Hepatic stellate cell (primary cell): ENCODE data around the gene CD82.
A peak's percentile ranks its signal among the peaks of the same experiment; 100 is the strongest.

ENCODE experiments used
- DNase-seq: peaks from one replicate; pipeline ENCODE4 v3.0.0; 2011; ENCODE audit warnings: low spot score

The CD82 gene

DNA sequence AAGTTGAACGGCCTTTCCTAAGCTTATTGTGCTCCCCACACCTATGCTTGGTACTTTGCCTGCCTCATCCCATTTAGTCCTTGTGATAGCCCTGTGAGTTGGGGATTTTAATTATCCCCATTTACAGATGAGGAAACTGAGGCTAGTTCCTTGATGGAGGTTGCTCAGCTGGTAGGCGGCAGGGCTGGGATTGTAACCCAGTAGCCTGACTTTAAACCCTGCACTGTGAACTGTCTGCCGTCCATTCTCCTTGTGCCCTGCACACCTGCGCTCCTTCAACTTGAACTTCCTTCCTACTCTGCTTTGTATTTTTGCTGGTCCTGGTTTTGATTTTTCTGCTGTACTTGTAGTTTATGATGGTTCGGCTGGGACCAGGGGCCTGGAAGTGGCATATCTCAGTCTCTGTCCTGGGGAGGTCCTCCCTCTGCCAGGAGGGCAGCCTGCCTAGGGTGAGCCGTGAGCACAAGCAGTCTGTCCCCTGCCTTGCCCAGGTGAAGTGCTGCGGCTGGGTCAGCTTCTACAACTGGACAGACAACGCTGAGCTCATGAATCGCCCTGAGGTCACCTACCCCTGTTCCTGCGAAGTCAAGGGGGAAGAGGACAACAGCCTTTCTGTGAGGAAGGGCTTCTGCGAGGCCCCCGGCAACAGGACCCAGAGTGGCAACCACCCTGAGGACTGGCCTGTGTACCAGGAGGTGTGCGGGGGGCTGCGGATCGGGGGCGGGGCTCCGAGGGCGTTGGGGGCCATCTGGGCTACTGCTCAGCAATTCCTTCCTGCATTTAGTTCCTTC lies 52.4 kb downstream of the CD82 start:
- no peak for DNase-seq

DNA sequence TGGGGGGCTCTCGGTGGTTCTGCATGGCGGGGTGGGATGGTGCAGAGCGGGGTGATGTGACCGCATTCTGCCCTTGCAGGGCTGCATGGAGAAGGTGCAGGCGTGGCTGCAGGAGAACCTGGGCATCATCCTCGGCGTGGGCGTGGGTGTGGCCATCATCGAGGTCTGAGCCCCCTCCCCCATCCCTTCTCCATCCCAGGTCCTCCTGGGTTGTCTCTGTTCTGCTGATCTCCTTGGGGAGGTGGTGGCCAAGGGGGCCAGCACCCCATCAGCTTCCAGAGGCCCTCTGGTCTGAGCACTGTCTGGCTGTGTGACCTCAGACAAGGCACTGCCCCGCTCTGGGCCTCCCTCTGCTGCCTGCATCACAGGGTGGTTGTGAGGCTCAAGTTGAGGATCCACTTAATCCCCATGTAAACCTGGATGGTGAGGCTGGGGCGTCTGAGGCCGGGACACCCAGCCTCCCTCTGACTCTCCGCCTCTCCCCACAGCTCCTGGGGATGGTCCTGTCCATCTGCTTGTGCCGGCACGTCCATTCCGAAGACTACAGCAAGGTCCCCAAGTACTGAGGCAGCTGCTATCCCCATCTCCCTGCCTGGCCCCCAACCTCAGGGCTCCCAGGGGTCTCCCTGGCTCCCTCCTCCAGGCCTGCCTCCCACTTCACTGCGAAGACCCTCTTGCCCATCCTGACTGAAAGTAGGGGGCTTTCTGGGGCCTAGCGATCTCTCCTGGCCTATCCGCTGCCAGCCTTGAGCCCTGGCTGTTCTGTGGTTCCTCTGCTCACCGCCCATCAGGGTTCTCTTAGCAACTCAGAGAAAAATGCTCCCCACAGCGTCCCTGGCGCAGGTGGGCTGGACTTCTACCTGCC lies 53.3 kb downstream of the CD82 start:
- no peak for DNase-seq

DNA sequence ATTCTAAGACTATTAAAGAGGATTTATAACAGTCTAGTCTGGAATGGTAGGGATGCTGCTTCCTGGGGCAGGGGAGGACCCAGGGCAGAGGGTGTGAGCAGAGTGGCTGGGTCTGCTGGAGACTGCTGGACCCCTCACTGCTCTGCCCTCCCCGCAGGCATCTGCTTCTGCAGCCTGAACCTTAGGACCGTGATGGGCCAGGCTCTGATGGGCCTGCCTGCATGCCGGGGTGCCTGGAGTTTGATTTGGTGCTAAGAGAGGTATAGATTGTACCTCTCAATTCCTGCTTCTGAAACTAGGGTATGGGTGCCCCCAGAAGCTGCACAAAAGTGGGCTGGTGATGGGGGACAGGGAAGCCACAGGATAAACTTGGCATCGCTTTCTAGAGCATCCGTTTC lies 54.9 kb downstream of the CD82 start:
- no peak for DNase-seq

DNA sequence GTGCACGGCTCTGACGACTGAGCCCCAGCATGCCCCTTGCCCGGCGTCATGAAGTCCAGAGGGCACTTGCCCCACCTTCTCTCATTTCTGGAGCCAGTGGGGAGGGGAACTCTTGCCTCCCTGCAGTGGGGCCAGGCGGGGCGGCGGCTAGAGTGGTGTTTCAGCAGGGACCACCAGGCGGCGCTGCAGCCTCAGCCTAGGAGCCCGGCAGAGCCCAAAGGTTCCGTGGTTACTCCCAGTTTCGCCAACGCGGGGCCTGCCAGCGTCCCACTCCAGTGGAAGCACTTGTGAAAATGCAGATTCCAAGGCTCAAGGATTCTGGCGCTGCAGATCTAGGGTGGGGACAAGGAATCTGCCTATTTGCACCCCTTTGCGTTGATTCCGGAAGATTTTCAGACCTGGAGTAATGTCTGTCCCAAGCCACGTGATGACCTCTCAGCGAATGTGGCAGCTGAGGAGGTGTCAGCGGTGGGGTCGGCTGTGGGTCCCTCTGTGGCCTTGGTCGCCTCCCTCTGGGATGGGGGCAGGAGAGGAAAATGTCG lies 55.7 kb downstream of the CD82 start:
- peak; percentile 84 for DNase-seq

DNA sequence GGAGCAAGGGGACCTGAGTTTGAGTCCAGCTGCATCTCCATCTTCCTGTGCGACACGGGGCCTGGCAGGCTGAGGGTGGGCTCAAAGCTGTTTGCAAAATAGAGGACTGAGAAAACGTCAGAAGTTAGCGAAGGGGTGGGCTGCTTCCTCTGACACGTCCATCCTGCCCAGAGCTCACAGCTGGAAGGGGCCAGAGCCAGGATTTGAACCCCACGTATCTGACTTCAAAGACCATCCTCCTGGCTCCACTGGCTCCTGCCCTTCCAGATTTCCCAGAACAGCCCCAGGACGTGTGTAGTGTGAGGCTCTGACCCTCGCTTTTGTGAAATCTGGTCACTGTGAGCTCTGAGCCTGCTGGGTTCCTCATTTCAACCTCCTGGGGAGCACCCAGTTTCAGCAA lies 56.3 kb downstream of the CD82 start:
- no peak for DNase-seq

DNA sequence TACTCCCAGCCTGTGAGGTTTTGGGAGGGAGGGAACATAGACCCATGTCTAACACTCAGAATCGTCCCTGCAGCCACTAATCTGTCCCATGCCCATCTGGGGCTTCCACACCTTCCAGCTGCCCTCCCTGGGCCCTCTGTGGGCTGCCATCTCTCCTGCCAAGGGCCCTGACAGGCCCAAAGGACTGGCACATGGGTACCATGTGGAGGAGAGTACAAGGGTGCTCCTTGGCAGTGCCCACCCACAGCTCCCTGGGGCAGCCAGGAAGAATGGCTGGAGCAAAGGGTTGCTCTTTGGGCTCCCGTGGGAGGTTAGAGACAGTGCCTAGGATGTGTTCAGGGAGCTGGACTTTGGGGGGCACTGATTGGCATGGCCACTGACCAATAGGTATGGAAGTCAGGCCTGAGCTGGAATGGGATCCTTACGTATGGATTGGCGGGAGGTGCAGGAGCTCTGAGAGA lies 56.8 kb downstream of the CD82 start:
- no peak for DNase-seq

DNA sequence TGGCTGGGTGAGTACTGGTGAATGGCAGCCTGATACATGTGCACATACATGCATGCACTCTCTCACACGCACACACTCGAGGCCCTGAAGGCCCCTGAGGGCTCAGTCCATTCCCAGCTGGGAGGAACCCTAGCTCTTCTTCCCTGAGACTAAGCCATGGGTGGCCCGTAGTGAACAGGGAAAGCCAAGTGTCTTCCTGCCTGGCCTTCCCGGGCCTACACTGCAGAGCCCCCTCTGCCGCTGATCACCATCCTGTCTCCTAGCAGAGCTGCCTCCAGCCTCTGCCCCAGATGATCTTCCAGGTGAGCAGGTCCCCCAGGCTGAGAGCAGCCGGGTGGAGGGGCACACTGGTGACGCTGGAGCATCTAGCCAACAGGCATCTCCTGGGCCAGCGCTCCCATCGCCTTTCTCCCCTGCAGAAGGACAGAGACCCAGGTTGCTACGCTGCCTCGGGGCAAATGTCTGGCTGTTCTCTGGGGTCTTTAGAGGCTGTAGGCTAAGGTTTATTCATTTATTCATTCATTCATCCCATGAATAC lies 57.3 kb downstream of the CD82 start:
- DNase-seq, result no peak

DNA sequence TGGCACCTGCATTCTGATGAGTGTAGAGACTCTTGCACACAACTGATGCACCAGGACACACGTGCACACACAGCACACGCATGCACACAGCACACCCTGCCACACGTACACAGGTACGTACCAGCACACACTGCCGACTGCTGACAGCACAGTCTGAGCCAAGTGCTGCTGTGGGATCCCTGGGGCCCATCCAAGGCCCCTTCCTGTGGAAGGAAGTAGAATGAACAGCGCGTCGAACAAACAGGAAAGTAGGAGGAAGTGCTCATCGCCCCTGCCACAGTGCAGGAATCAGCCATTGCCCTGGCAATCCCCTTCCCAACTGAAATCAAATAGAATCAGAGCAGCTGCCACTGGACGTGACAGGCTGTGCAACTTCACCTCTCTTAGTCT lies 57.9 kb downstream of the CD82 start:
- no peak for DNase-seq

DNA sequence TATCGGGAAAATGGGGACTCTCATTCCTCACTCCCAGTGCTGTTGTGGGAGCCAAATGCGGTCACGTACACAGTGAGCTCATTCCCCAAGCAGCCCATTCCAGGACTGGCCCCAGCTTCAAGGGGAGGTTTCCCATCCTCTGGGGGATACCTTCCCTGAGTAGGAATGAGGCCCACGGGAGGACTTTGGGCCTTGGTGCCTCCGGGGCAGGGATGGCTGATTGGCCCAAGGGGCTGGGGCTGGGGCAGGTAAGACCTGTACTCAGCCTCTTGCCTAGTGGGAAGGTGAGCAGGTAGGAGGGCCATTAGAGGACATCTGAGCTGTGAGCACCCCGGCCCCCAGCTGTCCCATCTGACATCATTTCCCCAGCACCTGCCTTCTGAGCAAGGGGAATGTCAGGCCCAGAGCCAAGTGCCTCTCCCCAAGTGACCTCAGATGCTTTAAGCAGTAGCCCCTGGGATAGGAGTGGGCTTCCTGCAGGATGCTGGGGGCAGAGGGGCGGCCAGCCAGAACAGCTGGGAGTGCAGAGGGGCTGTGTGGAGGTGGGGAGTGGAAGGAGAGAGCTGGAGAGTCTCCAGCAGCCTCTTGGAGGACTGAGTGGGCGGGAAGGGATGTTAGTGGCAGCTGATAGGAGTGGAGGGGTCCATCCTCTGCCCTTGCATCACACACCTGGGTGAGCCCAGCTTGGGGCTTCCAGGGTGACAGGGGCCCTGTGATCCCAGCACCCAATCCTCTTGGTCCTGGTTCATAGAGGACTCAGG lies 58.4 kb downstream of the CD82 start:
- DNase-seq, result peak; percentile 2

DNA sequence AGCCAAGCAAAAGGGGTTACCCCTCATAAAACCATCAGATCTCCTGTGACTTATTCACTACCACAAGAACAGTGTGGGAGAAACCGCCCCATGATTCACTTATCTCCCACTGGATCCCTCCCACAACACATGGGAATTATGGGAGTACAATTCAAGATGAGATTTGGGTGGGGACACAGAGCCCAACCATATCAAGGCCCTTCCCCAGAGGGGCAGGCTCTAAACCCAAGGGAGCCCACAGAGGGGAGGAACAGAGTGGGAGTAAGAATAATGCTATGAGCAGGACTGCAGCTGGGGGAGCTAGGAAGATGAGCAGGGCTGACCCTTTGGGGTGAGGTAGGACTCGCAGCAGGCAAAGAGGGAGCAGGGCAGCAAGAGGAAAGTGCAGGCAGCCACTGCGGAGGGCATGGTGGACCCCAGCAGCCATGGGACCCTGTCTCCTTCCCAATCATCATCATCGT lies 59.3 kb downstream of the CD82 start:
- peak; percentile 1 for DNase-seq

DNA sequence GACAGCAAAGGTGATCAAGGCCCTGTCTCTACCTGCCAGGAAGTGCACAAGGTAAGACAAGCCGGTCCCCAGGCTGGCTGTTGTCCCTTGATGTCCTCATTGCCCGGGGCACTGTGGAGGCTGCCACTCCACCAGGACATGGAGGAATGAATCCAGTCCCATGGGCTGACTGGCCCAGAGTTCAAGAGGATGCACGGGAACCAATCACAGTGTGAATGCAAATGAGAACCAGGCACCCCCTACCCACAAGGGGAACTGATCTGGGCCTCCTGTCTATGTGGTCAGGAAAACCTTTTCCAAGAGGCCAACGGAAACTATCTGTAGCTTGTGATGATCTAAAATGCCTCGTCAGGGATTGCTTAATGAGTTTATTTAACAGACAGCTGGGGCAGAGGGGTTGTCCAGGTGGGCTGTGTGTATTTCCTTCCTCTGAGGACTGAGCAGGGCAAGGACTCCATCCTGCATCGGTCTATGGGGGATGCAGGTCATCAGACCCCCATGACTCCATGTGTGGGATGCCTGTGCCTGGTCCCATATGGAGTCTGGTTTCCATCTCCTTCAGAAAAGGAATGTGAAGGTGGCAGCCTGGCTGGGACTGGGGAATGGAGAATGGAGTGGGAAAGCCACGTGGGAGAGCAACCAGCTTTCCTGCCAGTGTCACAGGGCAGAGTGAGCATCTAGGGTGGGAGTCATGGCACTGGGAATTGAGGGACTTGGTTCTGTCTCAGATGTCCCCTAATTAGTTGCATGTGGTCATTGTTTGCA lies 60.5 kb downstream of the CD82 start:
- peak; percentile 1 for DNase-seq

DNA sequence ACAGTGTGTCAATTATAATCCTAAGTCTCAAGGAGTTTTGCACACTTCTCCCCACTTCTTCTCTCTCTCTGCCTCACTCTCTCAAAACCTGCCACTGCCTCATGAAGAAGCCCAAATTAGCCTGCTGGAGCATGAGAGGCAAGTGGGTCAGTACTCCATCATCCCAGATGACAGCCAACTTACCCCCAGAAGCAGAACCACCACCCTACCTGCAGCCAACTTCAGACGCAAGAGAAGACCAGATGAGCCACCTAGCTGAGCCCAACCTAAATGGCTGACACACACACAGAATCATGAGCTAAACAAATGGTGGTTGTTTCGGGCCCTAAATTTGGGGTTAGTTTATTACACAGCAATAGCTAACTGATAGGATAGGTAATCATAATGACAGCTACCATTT lies 61.2 kb downstream of the CD82 start:
- no peak for DNase-seq

DNA sequence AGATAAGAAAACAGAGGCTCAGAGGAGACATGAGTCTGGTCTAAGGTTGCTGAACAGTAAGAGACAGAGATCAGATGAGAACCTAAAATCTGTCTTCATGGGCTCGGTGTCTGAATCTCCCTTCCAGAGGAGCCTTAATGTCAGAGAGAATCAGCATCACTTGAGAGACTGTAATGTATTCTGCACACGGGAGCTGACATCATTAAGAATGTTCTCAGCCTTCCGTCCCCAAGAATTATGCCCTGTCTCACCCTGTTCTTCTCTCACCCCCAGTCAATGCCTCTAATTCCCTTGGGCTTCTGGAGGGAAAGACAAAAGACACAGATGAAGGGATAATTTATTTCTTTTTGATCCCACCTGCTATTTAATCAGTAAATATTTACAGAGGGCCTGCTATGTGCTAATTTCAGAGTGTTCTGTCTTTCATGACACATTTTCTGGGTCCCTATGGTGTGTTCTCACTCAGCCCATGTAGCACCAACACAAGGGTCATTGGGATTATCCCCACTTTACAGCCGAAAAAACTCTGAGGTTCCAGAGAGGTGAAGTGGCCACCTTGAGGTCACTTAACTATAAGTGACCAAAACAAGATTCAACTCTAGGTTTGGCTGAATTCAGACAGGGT lies 61.8 kb downstream of the CD82 start:
- no peak for DNase-seq

DNA sequence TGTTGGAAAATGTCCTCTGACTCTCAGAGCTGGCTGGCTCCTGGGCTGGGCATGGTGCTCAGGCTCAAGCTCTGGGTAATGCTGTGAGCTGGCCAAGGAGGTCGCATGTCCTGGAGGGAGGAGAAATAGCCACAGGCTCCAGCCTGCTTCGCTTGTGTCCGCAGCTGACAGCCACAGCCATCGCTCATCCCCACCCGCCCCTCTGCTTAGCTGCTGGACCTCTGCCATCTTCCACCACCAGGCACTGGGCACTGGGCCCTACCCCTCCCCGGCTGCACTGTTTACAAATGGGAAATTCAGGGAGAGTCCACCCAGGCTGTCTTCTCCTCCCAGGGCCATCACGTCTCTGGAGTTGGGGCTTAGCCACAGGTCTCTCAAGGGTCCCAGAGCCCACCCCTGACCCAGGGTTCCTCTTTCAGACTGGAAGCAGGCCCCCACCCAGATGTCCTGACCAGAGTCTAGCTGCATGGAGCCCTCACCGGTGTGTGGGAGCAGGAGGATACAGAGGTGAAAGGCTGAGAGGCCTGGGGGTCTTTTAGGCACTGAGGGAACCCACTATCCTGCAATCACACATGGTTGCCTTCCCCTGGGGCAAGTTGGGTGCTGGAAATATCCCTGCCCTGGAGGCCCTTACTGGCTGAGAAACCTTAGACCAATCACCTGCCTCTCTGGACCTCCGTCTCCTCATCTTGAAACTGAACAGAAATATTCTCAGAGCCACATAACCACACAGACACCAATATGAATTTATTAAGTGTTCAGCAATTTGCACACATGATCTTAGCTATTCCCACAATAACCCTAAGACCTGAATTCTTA lies 62.7 kb downstream of the CD82 start:
- no peak for DNase-seq

DNA sequence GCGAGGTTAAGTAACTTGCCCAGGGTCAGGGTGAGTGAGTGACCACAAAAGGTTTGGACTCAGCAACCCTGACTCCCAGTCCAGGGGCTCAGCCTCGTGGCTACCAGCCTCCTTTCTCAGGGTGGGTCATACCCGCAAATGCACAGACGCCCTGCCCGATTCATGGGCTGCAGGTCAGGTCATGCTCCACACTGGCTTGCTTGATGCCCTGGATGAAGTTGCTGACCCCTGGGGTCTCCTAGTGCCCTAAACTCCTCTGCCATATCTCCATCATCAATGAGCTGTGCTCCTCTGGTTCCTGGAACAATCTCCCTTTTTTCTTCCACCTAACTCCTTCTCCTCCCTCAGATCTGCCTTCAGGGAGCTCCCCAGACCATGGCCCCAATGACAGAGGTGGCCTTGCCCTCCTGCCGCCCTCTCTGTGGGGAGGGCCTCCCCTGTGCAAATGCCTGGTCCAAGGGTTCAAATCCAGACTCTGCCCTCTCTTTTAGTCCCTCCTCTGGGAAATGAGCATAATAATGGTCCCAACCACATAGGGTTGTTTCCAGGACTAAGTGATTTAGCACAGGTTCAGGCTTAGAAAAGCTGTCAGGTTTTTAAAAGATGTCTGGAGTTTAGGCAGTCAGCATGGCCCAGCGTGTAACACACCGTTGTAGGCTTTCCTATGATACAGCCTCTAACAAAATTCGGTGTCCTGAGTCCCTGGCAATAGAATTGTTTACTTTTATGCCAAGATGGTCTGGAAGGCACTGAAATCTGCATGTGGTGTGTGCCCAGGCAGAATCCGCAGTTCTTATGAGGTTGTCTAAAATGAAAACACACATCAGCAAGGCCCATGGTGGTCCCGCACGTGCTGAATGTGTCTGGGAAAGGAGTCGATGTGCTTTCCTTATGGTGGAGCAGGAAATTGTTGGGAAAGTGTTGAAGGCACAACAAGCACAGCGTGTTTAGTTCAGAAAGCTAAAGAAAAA lies 63.6 kb downstream of the CD82 start:
- DNase-seq, result no peak

DNA sequence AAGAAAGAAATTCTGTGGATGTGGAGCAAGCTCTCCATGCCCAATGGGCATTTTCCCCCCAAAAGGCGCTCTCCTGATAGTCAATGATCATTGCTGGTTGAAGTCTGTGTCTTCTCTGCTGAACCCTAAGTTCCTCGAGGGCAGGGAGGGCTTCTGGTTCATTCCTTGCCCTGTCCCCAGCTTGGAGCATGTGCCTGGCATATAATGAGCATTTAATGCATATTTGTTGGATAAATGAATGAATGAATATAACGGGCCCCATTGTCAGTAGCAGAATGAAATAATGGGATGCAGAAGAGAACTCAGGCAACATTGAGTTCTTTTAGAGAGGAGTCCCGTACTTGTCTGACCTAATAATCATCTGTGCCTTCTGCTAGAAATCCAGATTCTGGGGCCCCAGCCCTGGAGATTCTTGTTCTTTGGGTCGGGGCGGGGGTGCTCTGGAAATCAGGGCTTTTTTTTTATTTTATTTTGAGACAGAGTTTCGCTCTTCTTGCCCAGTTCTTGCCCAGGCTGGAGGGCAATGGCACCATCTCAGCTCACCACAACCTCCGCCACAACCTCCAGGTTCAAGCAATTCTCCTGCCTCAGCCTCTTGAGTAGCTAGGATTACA lies 64.4 kb downstream of the CD82 start:
- DNase-seq, result no peak

DNA sequence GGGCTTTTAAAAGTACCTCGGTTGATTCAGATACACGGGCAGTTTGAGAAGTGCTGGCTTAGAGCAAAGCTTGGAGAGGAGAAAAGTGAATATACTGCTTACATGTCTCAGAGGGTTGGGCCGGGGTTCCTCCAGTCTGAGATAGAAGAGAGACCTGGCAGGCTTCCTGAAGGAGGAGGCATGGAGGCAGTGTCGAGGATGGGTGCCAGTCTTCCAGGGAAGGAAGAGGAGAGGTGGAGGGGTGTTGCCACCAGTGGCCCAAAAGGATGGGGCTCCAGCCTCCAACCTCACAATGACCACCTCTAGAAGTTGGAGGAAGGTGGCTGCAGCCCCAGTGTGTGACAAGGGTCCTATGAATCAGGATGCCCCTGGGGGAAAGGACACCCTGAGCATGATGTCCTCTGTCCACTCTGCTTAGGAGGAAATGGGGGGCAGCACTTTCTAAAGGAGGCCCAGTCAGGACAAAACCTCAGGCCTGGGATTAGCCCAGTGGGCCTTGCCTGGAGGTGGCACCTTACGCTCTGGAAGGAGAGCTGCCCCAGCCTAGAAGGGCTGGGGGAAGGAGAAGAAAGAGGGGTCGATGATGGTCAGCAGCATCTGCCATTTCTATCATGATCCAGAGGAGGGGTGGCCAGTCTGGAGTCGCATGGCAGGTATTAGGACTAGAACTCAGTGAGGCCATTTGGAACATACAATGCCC lies 65.2 kb downstream of the CD82 start:
- no peak for DNase-seq
